Chondrocyte (in vitro differentiated cells): Measurements from ENCODE around the gene ASB16. TPM values are rescaled to one million over a fixed set of nuclear protein-coding genes. Genes with fewer than 3 reads are reported as not detected.
"Not testable (repeated sequence)": the region's sequence is repeated elsewhere in the genome, so short reads cannot be mapped to it uniquely, and the experiment has no call there.

ENCODE experiments used
- DNase-seq: peaks from one replicate; pipeline ENCODE4 v3.0.0; 2021; ENCODE audit warnings: mixed read lengths, low spot score
- H3K27ac Mint-ChIP-seq: one replicate; pipeline ENCODE4 v1.8.0; 2021; ENCODE audit warnings: mild to moderate bottlenecking, moderate library complexity, mixed read lengths; ENCODE audit not compliant: unreplicated experiment
- H3K27me3 Mint-ChIP-seq: 2 replicates; pipeline ENCODE4 v1.8.0; 2021; ENCODE audit warnings: low read depth, mixed read lengths
- H3K36me3 Mint-ChIP-seq: 2 replicates; pipeline ENCODE4 v1.8.0; 2021; ENCODE audit warnings: low read depth, mixed read lengths
- H3K4me1 Mint-ChIP-seq: 2 replicates; pipeline ENCODE4 v1.8.0; 2021; ENCODE audit warnings: low read depth, mild to moderate bottlenecking, mixed read lengths
- H3K4me3 Mint-ChIP-seq: one replicate; pipeline ENCODE4 v1.8.0; 2021; ENCODE audit warnings: mild to moderate bottlenecking, moderate library complexity, mixed read lengths; ENCODE audit not compliant: unreplicated experiment
- H3K9me3 Mint-ChIP-seq: 2 replicates; pipeline ENCODE4 v1.8.0; 2021; ENCODE audit warnings: low read depth, mixed read lengths
- CTCF ChIP-seq: fragments of 200-600 bp; sonication (generic); IDR thresholded peaks from 2 replicates; pipeline ENCODE4 v1.5.0; 2021; ENCODE audit warnings: antibody characterized with exemption, mild to moderate bottlenecking, moderate library complexity
- total RNA-seq: library from RNA; stranded (reverse); gene quantifications from 3 replicates; pipeline ENCODE4 v1.2.1, GENCODE V29; 2021

Gene ASB16
- total RNA-seq, 1 donor from 2014 or later: not detected

GRCh38 chr17:44144966-44145739, 25.4 kb upstream of the ASB16 start:
- TF ChIP-seq CTCF: no peak
- no peak for DNase-seq
- no peaks in the 10 kb centered on the region for H3K9me3 Mint-ChIP-seq
- H3K36me3 Mint-ChIP-seq: no peaks in the 10 kb centered on the region
- no peak overlapping the region for H3K4me3 Mint-ChIP-seq
- peaks cover 4% of the 10 kb centered on the region for H3K4me1 Mint-ChIP-seq
- H3K27ac Mint-ChIP-seq: no peak overlapping the region
- H3K27me3 Mint-ChIP-seq: no peaks in the 10 kb centered on the region

DNA sequence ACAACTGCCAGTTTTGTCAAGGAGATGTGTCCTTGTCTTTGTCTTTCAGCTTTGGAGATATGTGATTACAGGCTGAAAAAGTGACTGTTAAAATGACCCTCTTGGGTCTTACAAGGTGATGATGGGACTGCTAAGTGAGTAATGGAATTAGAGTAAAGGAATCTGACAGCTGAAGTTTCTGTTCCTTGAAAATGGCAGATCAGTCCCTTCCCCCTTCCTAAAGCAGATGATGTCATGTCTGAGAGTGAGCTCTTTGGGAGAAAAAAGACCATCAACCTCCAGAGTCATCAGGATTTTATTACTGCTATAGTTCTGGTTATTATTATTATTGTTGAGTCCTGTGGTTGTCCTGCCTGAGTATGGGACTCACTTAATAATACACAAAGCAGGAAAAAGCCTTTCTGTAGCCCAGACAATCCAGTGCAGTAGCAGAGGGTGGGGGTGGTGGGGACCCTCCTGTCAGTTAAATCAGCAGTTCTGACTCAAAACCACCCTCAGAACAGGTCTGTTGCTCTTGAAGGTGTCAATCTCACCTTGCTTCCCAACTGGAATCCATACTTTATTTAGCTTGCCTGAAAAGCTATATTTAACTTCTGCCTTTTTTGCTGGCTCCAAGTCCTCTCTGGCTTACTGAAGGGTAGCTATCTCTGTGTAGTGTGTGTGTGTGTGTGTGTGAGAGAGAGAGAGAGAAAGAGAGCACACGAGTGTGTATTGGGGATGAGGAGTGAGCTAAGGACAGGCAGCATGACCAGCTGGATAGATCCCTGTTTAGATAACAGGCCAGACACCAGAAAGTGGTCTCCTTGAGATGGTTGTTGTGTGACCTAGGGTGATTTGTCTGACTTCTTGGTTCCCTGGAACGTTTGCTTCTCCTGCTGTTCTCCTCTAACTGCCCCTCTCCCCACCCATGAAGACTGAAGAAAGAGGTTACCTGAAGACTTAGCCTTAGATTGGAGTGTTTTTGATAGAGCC, 23.8 kb upstream of the ASB16 start:
- no peaks in the 10 kb centered on the region for H3K36me3 Mint-ChIP-seq
- no peak overlapping the region for H3K4me3 Mint-ChIP-seq
- H3K27me3 Mint-ChIP-seq: no peaks in the 10 kb centered on the region
- no peak for DNase-seq
- no peaks in the 10 kb centered on the region for H3K9me3 Mint-ChIP-seq
- no peak overlapping the region for H3K27ac Mint-ChIP-seq
- H3K4me1 Mint-ChIP-seq: peaks cover 4% of the 10 kb centered on the region
- TF ChIP-seq CTCF: no peak

GRCh38 chr17:44147812-44148211, 22.7 kb upstream of the ASB16 start:
- Mint-ChIP-seq H3K27ac (no peak overlapping the region), H3K4me3 (no peak overlapping the region), H3K9me3 (no peaks in the 10 kb centered on the region), H3K4me1 (no peaks in the 10 kb centered on the region), H3K36me3 (no peaks in the 10 kb centered on the region), H3K27me3 (no peaks in the 10 kb centered on the region)
- no peak for DNase-seq
- TF ChIP-seq CTCF: no peak

GRCh38 chr17:44149066-44149465, 21.4 kb upstream of the ASB16 start:
- not testable (repeated sequence) for H3K4me3 Mint-ChIP-seq, H3K9me3 Mint-ChIP-seq, H3K27ac Mint-ChIP-seq, DNase-seq, H3K4me1 Mint-ChIP-seq, H3K27me3 Mint-ChIP-seq, H3K36me3 Mint-ChIP-seq

GRCh38 chr17:44149750-44150329, 20.7 kb upstream of the ASB16 start:
- Mint-ChIP-seq H3K27ac (no peak overlapping the region), H3K4me3 (no peak overlapping the region), H3K9me3 (no peaks in the 10 kb centered on the region), H3K27me3 (no peaks in the 10 kb centered on the region), H3K36me3 (no peaks in the 10 kb centered on the region), H3K4me1 (no peaks in the 10 kb centered on the region)
- no peak for TF ChIP-seq CTCF
- no peak for DNase-seq
